Measurements from ENCODE around the gene TLL2. TPM values are rescaled to one million over a fixed set of nuclear protein-coding genes. Genes with fewer than 3 reads are reported as not detected.

The TLL2 gene
- total and polyA plus RNA-seq, 8 donors, result 0.09 to 0.69 (median 0.29) TPM

GRCh38 chr10:96376483-96376882 lies 137.2 kb downstream of the TLL2 start:
- no peak for ATAC-seq
- intact Hi-C loops (cut with DNase I), result no loop called here
- Histone ChIP-seq H3K27me3 (peaks cover 0 to 13% of the 10 kb centered on the region in 2 donors), H3K27ac (no peak overlapping the region), H3K4me1 (peaks cover 0 to 16% of the 10 kb centered on the region in 2 donors), H3K4me3 (no peak overlapping the region), H3K9me3 (no peaks in the 10 kb centered on the region), H3K36me3 (no peaks in the 10 kb centered on the region)
- DNase-seq, result no peak
- TF ChIP-seq CTCF (IDR thresholded peaks at IDR 0.05), result no peak

- peak; percentile 99 for ATAC-seq
Observed at GRCh38 chr10:96374985-96375830, 138.5 kb downstream of the TLL2 start.

DNA sequence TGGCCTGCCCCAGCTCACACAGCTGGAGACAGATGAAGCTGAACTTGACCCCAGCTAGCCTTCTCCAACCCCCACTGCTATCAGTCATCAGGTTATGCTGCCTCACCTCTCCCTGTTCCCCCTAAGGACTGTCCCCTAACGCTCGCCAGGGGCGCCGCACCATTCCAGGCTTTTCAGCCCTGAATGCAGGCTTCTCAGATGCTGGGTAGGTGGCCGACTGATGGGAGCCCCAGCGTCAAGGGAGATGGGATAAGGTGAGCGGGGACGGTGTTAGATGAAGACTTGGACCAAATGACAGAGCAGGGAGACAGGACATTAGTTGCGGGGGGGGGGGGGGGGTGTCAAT lies 139.1 kb downstream of the TLL2 start:
- Histone ChIP-seq H3K27ac (no peak overlapping the region), H3K36me3 (no peaks in the 10 kb centered on the region), H3K4me1 (peaks cover 0 to 8% of the 10 kb centered on the region in 2 donors), H3K27me3 (peaks cover 0 to 13% of the 10 kb centered on the region in 2 donors), H3K9me3 (no peaks in the 10 kb centered on the region), H3K4me3 (peak overlapping the region in 1 of 2 donors; percentile 41)
- intact Hi-C loops (cut with DNase I), result no loop called here
- DNase-seq (no peak), ATAC-seq (no peak)
- no peak for TF ChIP-seq CTCF (IDR thresholded peaks at IDR 0.05)

More at GRCh38 chr10:96374985-96375830, 138.5 kb downstream of the TLL2 start:
- H3K4me1 ChIP-seq, result peaks cover 0 to 13% of the 10 kb centered on the region in 2 donors
- no peaks in the 10 kb centered on the region for H3K9me3 ChIP-seq
- H3K36me3 ChIP-seq, result no peaks in the 10 kb centered on the region
- TF ChIP-seq CTCF (IDR thresholded peaks at IDR 0.05), result peak; percentile 94 to 97
- intact Hi-C loops (cut with DNase I), result no loop called here
- no peak overlapping the region for H3K27ac ChIP-seq
- H3K4me3 ChIP-seq, result peak overlapping the region; percentile 24 to 41
- H3K27me3 ChIP-seq, result peaks cover 0 to 13% of the 10 kb centered on the region in 2 donors
- peak; percentile 84 to 92 (median 88) for DNase-seq

GRCh38 chr10:96374004-96374403 lies 139.7 kb downstream of the TLL2 start:
- ATAC-seq (no peak), DNase-seq (no peak)
- Histone ChIP-seq H3K9me3 (no peaks in the 10 kb centered on the region), H3K27ac (no peak overlapping the region), H3K4me1 (peaks cover 0 to 8% of the 10 kb centered on the region in 2 donors), H3K27me3 (peaks cover 0 to 13% of the 10 kb centered on the region in 2 donors), H3K36me3 (no peaks in the 10 kb centered on the region), H3K4me3 (no peak overlapping the region)
- no peak for TF ChIP-seq CTCF (IDR thresholded peaks at IDR 0.05)
- intact Hi-C loops (cut with DNase I), result no loop called here

DNA sequence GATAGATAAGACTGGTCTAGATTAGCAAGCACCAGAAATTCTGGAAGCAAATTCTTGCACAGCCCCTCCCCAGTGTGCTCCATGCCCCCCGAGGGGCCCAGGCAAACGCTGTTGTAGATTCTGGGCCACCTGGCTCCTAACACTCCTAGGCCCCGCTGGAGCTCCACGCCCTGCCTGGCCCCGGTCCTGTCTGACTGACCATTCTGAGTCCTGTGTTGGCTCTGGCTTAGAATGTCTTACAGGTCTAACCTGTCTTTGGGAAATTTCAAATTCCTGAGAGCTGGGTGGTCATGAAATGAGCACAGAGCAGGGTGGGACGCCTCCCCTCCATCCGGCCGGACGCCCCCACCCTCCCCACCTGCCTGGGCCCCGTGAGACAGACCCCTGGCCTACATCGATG lies 142.4 kb downstream of the TLL2 start:
- no peak for TF ChIP-seq CTCF (IDR thresholded peaks at IDR 0.05)
- H3K27ac ChIP-seq, result no peak overlapping the region
- ATAC-seq (no peak), DNase-seq (no peak)
- intact Hi-C loops (cut with DNase I), result no loop called here
- H3K36me3 ChIP-seq, result no peaks in the 10 kb centered on the region
- peaks cover 0 to 10% of the 10 kb centered on the region in 2 donors for H3K27me3 ChIP-seq
- no peak overlapping the region for H3K4me3 ChIP-seq
- no peaks in the 10 kb centered on the region for H3K9me3 ChIP-seq
- H3K4me1 ChIP-seq, result peaks cover 0 to 8% of the 10 kb centered on the region in 2 donors

All from left lung (tissue), 10 donors.